Naive B cell (primary cell): ENCODE data around the gene CILP2. TPM values are rescaled to one million over a fixed set of nuclear protein-coding genes. Genes with fewer than 3 reads are reported as not detected.
A peak's percentile ranks its signal among the peaks of the same experiment; 100 is the strongest.

Experiments used
- ATAC-seq, 2 donors: fragments of 150-1000 bp; cut with Tn5 transposase; 2 replicates each; pipeline ENCODE4 v1.10.0; 2021; ENCODE audit warnings: low read depth in 2 of 2, mild to moderate bottlenecking in 2 of 2, moderate library complexity in 2 of 2
- DNase-seq: peaks from one replicate; pipeline ENCODE4 v3.0.0; 2022
- H3K27ac Mint-ChIP-seq, 6 donors: one replicate each; pipeline ENCODE4 v1.8.0; 2020 to 2022; ENCODE audit warnings: mild to moderate bottlenecking in 6 of 6, mixed read lengths in 6 of 6, moderate library complexity in 5 of 6, inconsistent platforms in 2 of 6
- H3K27me3 Mint-ChIP-seq, 3 donors: one replicate each; pipeline ENCODE4 v1.8.0; 2021 to 2022; ENCODE audit warnings: mixed read lengths in 3 of 3, mild to moderate bottlenecking in 1 of 3
- H3K36me3 Mint-ChIP-seq, 2 donors: one replicate each; pipeline ENCODE4 v1.8.0; 2020 to 2022; ENCODE audit warnings: mixed read lengths in 2 of 2, inconsistent platforms in 1 of 2, mild to moderate bottlenecking in 1 of 2
- H3K4me1 Mint-ChIP-seq, 3 donors: one replicate each; pipeline ENCODE4 v1.8.0; 2020 to 2022; ENCODE audit warnings: mixed read lengths in 3 of 3, inconsistent platforms in 1 of 3, mild to moderate bottlenecking in 1 of 3, moderate library complexity in 1 of 3
- H3K4me3 Mint-ChIP-seq, 8 donors: one replicate each; pipeline ENCODE4 v1.8.0; 2020 to 2022; ENCODE audit warnings: mild to moderate bottlenecking in 8 of 8, mixed read lengths in 8 of 8, moderate library complexity in 8 of 8, inconsistent platforms in 2 of 8
- H3K9me3 Mint-ChIP-seq, 7 donors: one replicate each; pipeline ENCODE4 v1.8.0; 2020 to 2022; ENCODE audit warnings: mixed read lengths in 7 of 7, mild to moderate bottlenecking in 5 of 7, inconsistent platforms in 2 of 7, moderate library complexity in 1 of 7
- polyA plus RNA-seq, 6 donors: library from polyadenylated mRNA; unstranded; fragments of 300-500 nt; fragmentation: Illumina TruSeq; gene quantifications; one replicate each; pipeline ENCODE4 v1.2.3, GENCODE V29; 2021; ENCODE audit warnings: low read depth in 6 of 6

CILP2 gene
- polyA plus RNA-seq, 6 donors from 2014 or later = 0.11 TPM; not detected in 5

DNA sequence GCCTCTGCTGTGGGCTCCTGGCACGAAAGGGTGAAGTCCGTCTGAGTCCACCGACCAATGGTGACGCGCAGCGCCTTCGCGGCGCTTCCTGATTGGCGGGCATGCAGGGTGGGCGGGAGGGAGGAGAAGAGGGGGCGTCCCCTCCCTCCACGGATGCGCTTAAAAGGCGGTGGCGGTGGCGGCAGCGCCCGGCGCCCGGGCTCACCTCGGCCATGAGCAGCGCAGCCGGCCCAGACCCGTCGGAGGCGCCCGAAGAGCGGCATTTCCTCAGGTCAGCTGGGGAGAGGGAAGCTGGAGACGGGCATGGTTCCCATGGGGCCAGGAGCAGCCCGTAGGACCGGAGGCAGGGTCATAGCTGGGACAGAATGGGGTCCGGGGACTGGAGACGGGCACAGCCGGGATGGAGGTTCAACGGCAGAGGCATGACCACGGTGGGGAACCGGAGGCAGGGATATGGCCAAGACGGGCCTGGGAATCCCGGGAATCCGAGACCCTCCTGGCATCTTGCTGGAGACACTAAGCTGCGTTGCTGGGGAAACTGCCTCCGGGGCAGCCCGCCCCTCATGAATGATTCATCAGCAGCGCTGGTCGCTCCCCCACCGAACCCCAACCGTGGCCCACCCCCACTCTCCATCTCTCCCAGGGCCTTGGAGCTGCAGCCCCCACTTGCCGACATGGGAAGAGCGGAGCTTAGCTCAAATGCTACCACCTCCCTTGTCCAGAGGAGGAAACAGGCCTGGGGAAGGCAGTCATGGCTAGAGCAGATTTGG lies 9.2 kb upstream of the CILP2 start, which contains the start of gene YJEFN3:
Gene YJEFN3 (plus strand): TSS at position 191 of the 770 bp plus-strand sequence. CDS start 22 bp downstream, at position 213.
- Mint-ChIP-seq H3K27me3 (no peaks in the 10 kb centered on the region), H3K27ac (peak within 1 kb of the TSS in 2 of 6 donors; percentile 72 to 76), H3K9me3 (no peaks in the 10 kb centered on the region), H3K4me3 (no peak within 1 kb of the TSS), H3K36me3 (no peaks in the 10 kb centered on the region), H3K4me1 (peaks cover 11 to 26% (median 13%) of the 10 kb centered on the region in 3 donors)
- ATAC-seq (no peak), DNase-seq (no peak)

DNA sequence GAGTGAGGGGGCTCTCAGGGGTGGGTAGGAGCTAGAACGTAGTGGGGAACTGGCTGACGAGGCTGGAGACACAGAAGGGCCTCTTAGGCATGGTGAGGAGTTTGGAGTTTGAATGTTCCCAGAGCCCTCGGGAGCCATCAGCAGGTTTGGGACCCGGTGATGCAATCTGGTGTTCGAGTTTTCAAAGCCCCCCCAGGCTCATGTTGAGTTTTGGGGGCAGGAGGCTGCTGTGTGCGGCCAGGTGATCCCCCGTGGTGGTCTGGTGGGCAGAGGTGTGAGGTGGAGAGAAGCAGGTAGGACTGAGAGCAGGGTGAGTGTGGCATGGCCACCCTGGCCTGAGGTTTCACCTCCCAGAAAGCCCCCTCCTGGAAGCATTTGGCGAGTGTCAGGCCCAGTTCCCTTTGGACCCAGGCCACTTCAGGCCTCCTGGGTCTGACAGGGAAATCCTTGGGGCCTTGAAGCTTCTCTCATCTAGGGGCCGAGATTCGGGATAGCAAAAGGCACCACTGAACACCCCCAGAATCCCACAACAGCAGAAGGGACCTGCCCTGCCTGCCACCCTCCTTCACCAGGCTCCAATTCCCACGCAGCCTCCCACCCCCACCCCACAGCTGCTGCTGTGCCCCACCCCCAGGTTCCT lies 8.2 kb upstream of the CILP2 start:
- peak overlapping the region in 2 of 6 donors; percentile 10 to 19 for H3K27ac Mint-ChIP-seq
- peak overlapping the region in 1 of 8 donors; percentile 29 for H3K4me3 Mint-ChIP-seq

DNA sequence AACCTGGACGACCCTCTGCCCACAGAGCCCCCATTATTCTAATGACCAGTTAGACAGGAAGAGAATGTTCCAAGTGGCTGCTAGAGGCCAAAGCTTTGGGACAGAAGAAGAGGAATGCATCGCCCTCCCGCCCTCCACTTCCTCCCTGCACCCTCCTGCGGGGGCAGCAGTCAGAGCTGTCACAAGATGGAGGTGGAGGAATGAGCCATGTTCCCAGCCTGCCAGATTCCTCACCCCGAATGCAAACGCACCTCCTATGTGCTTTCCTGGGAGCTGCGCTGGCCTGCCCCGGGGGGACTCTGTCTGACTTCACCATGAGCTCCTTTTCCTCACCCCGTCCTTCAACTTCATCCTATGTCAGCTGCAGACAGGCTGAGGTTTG lies 7.7 kb upstream of the CILP2 start:
- Mint-ChIP-seq H3K27me3 (no peaks in the 10 kb centered on the region), H3K27ac (peak overlapping the region in 1 of 6 donors; percentile 82), H3K4me1 (peaks cover 11 to 19% (median 19%) of the 10 kb centered on the region in 3 donors), H3K36me3 (peaks cover 0 to 5% of the 10 kb centered on the region in 2 donors), H3K9me3 (peaks cover 0 to 1% (median 0%) of the 10 kb centered on the region in 7 donors), H3K4me3 (no peak overlapping the region)
- no peak for ATAC-seq
- no peak for DNase-seq

More for the DNA sequence above, 8.2 kb upstream of the CILP2 start:
- H3K36me3 Mint-ChIP-seq = peaks cover 0 to 5% of the 10 kb centered on the region in 2 donors
- H3K9me3 Mint-ChIP-seq = peaks cover 0 to 1% (median 0%) of the 10 kb centered on the region in 7 donors
- H3K4me1 Mint-ChIP-seq = peaks cover 11 to 19% (median 19%) of the 10 kb centered on the region in 3 donors
- DNase-seq = no peak
- no peak for ATAC-seq
- no peaks in the 10 kb centered on the region for H3K27me3 Mint-ChIP-seq

DNA sequence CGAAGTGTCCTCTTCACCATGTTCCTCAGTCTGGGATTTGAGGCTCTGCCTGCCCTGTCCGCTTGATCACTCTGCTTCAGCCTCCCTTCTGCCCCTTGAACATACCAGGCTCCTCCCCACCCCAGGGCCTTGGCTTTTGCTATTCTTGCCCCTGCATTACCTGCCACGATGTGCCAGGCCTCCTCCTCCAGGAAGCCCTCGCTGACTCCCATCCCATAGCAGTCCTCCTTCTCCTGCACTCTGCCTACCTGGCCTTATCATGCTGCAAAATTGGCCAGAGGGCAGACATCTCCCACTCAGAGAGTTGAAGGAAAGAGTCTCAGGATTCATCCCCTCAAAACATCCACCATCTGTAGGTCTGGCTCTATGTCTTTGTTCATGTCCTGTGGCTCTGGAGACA lies 7.2 kb upstream of the CILP2 start:
- DNase-seq = no peak
- no peak for ATAC-seq
- Mint-ChIP-seq H3K27me3 (no peaks in the 10 kb centered on the region), H3K4me1 (peaks cover 11 to 19% (median 19%) of the 10 kb centered on the region in 3 donors), H3K4me3 (no peak overlapping the region), H3K36me3 (peaks cover 0 to 5% of the 10 kb centered on the region in 2 donors), H3K27ac (peak overlapping the region in 2 of 6 donors; percentile 52 to 82), H3K9me3 (peaks cover 0 to 1% (median 0%) of the 10 kb centered on the region in 7 donors)

DNA sequence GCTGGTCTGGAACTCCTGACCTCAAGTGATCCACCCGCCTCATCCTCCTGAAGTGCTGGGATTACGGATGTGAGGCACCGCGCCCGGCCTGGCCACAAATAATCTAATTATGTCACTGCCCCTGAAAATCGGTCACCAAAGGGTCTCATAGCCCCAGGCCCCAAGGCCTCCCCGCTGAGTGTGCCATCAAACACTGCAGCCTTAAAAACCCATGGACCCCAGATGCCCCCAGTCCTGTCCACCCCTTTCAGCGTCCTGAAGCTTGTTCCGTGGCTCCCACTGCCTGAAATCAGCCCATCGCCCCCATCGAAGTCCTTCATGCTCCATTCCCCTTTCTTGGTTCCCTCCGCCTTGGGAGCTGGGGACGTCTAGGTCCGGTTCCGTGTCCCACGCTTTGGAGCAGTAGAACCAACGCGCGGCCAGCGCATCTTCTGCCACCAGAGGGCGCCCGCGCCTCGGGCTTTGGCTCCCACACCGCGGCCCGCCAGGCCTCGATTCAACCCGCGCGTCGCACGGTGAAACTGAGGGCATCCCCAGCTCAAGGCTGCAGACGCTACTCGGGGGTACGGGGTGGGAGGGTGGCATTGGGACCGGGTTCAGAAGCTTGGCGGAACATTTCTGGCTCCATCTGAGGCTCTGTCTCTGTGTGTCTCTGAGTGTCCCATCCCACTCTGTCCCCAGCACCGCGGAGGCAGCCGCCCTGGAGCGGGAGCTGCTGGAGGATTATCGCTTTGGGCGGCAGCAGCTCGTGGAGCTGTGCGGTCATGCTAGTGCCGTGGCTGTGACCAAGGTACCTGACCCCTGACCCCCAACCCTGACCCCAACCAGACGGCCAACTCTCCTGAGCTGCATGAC lies 5.9 kb upstream of the CILP2 start:
- H3K27ac Mint-ChIP-seq = peak overlapping the region in 5 of 6 donors; percentile 16 to 83 (median 63)
- peaks cover 4 to 7% (median 6%) of the 10 kb centered on the region in 3 donors for H3K27me3 Mint-ChIP-seq
- peak; percentile 78 for DNase-seq
- H3K36me3 Mint-ChIP-seq = peaks cover 0 to 5% of the 10 kb centered on the region in 2 donors
- peak overlapping the region in 2 of 8 donors; percentile 43 to 69 for H3K4me3 Mint-ChIP-seq
- peaks cover 0 to 1% (median 0%) of the 10 kb centered on the region in 7 donors for H3K9me3 Mint-ChIP-seq
- peaks cover 10 to 23% (median 16%) of the 10 kb centered on the region in 3 donors for H3K4me1 Mint-ChIP-seq
- ATAC-seq = peak; percentile 93 to 94

DNA sequence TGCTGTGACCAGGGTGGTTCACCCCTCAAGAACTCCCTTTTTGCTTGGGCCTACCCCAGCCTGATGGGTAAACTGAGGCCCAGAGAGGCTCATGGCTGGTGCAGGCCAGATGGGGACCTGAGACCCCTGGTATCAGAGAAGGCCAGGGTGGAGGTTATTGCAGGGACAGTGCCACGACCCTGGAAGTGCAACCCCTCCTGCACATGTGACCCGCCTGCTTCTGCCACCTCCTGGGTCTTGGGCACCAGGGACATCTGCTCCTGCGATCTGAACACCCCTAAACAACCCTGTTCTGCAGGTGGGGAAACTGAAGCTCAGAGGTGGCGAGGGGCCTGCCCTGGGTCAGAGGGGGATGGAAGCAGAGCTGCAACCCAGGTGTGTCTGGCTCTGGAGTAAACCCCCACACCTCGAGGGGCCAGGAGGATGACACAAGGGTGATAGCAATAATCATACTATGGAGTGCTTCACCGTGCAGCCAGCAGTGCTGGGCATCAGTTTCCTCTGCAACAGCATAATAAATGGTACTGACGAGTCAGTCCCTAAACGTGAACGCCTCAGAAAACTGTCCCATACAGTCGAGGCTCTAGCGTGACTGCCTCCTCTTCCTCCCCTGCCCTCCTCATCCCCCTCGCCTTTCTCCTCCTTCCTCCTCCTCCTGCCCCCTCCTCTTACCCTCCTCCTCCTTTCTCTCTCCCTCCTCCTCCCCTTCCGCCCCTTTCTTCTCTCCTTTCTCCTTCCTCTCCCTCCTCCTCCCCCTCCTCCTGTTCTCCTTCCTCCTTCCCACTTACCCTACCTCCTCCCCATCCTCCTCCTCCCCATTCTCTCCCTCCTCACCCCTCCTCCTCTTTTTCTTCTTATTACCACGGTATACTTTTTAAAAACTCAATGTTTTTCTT lies 5.0 kb upstream of the CILP2 start:
- Mint-ChIP-seq H3K27ac (peak overlapping the region in 1 of 6 donors; percentile 79), H3K4me1 (peaks cover 12 to 27% (median 16%) of the 10 kb centered on the region in 3 donors)
- no peak for DNase-seq

DNA sequence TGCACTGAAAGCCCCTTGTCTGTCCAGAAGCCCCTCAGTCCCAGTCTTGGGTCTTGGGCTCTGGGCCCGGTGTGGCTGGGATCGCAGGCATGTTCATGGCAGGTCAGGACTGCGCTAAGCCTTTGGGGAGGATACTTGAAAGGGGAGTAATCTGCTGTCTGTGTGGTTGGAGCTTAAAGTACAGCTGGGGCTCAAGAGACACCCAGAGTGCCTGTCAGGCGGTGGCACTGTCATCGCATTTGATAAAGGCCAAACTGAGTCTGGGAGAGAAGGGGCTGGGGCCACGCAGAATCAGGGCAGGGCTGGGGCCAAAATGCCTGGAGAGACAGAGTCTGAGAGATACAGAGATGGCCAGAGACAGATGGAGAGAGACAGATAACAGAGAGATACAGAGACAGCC lies 4.2 kb upstream of the CILP2 start:
- Mint-ChIP-seq H3K27me3 (peaks cover 7 to 18% (median 14%) of the 10 kb centered on the region in 3 donors), H3K4me1 (peaks cover 17 to 32% (median 22%) of the 10 kb centered on the region in 3 donors), H3K27ac (peak overlapping the region in 2 of 6 donors; percentile 27 to 86), H3K36me3 (peaks cover 0 to 5% of the 10 kb centered on the region in 2 donors), H3K9me3 (peaks cover 0 to 3% (median 0%) of the 10 kb centered on the region in 7 donors), H3K4me3 (peak overlapping the region in 2 of 8 donors; percentile 33 to 71)
- DNase-seq (no peak), ATAC-seq (no peak)

More for the DNA sequence above, 5.0 kb upstream of the CILP2 start:
- no peak for ATAC-seq
- Mint-ChIP-seq H3K4me3 (peak overlapping the region in 1 of 8 donors; percentile 3), H3K36me3 (peaks cover 0 to 5% of the 10 kb centered on the region in 2 donors), H3K27me3 (peaks cover 4 to 13% (median 8%) of the 10 kb centered on the region in 3 donors), H3K9me3 (peaks cover 0 to 3% (median 0%) of the 10 kb centered on the region in 7 donors)

DNA sequence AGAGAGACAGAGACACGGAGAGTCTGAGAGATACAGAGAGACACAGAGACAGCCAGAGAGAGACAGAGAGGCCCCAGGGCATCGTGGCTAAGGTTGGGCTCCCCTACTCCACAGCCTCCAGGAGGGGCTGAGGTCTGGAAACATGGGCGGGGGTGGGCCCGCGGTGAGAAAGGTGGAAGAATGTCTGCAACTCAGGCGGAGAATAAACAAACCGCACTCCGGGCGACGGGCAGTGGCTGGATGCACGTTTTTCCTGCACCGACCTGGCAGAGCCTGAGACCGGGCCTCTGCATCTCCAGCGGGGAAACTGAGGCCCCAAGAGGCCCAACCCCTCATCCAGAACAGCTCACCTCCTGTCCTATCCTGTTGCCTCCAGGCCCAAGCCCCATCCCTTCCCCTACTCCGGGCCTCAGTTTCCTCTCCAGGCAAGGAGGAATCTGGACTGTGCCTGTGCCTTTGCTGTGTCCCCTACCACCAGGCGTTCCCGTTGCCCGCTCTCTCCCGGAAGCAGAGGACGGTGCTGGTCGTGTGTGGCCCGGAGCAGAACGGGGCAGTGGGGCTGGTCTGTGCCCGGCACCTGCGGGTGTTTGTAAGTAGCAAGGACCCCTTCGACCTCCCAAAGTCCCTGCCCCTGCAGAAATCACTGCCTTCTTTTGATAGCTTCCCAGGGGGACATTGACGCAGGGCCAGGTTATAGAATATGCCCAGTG lies 3.4 kb upstream of the CILP2 start:
- peak overlapping the region in 3 of 6 donors; percentile 26 to 86 (median 81) for H3K27ac Mint-ChIP-seq
- peaks cover 24 to 31% (median 29%) of the 10 kb centered on the region in 3 donors for H3K4me1 Mint-ChIP-seq
- peaks cover 0 to 3% (median 0%) of the 10 kb centered on the region in 7 donors for H3K9me3 Mint-ChIP-seq
- no peak for ATAC-seq
- H3K36me3 Mint-ChIP-seq = peaks cover 0 to 5% of the 10 kb centered on the region in 2 donors
- peak overlapping the region in 1 of 8 donors; percentile 71 for H3K4me3 Mint-ChIP-seq
- DNase-seq = no peak
- H3K27me3 Mint-ChIP-seq = peaks cover 10 to 26% (median 21%) of the 10 kb centered on the region in 3 donors

DNA sequence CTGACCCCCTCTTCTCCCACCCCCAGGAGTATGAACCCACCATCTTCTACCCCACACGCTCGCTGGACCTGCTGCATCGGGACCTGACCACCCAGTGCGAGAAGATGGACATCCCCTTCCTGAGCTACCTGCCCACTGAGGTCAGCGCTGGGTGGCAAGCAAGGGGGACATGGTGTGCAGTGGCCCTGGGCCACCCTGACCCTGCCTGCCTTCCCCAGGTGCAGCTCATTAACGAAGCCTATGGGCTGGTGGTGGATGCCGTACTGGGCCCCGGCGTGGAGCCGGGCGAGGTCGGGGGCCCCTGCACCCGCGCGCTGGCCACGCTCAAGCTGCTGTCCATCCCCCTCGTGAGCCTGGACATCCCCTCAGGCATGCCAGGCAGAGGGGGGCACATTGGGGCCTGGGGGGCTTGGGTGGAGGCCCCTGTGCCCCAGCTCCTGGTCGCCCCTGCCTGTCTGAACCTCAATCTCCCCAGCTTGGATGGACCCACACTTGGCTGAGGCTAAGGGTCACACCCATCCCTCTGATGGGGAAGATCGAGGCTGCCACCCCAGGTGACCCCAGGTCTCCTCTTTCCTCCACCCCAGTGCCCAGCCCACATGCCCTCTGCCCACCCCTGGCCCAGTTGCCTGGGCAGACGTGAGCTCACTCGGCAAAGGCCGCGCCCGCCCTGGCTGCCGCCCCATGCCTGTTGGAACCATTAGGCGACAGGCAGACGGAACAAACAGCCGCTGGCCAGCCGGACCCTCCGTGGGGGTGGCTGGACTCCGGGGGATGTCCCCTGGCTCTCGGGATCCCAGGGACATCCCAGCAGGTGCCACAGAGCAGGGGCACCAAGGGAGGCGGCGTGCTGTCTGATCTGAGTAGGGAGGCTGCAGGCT lies 2.5 kb upstream of the CILP2 start:
- Mint-ChIP-seq H3K4me1 (peaks cover 29 to 32% (median 32%) of the 10 kb centered on the region in 3 donors), H3K27me3 (peaks cover 10 to 31% (median 22%) of the 10 kb centered on the region in 3 donors), H3K9me3 (peaks cover 0 to 4% (median 0%) of the 10 kb centered on the region in 7 donors), H3K36me3 (peaks cover 0 to 5% of the 10 kb centered on the region in 2 donors), H3K27ac (peak overlapping the region in 2 of 6 donors; percentile 59 to 81), H3K4me3 (no peak overlapping the region)
- ATAC-seq = no peak
- DNase-seq = no peak

DNA sequence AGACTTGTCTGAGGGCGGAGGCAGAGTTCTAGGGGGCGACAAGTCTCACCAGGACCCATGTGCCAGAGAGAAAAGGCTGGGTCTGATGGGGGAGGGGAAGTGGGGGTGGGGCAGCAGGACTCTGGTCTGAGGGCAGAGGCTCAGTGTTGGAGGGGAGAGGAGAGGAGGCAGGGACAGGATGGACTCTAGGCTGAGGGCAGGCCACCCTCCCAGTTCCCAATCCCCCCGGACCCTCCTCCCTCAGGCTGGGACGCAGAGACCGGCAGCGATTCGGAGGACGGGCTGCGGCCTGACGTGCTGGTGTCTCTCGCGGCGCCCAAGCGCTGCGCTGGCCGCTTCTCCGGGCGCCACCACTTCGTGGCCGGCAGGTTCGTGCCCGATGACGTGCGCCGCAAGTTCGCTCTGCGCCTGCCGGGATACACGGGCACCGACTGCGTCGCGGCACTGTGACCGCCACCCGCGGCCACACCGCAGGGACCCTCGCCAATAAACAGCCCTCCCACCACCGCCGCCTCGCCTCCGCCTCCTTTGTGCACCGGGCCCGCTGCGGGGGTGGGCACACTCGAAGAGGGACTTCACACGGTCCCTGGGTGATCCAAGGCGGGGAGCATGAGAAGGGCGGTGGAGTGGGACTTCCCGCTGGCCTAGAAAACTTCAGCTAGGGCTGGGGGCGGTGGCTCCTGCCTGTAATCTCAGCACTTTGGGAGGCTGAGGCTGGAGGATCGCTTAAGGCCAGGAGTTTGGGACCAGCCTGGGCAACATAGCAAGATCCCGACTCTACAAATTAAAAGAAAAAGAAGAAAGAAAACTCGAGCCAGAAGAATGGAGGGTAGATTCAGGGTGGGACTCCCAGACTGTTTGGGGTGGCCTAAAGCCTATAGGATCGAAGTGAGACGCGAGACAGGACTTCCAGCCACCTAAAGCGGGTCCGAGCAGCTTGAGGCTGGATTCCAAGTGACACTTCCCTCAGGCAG lies 703 bp upstream of the CILP2 start:
- ATAC-seq (no peak), DNase-seq (no peak)
- Mint-ChIP-seq H3K27me3 (peaks cover 15 to 49% (median 40%) of the 10 kb centered on the region in 3 donors), H3K4me3 (peak overlapping the region in 7 of 8 donors; percentile 60 to 81 (median 71)), H3K27ac (peak overlapping the region in 1 of 6 donors; percentile 33), H3K4me1 (peaks cover 29 to 38% (median 32%) of the 10 kb centered on the region in 3 donors), H3K36me3 (peaks cover 0 to 5% of the 10 kb centered on the region in 2 donors), H3K9me3 (peaks cover 0 to 5% (median 0%) of the 10 kb centered on the region in 7 donors)
